ENCODE data around the gene MFNG. TPM values are rescaled to one million over a fixed set of nuclear protein-coding genes. Genes with fewer than 3 reads are reported as not detected.

Gene MFNG
- total RNA-seq, 2 experiments from 2014 or later: 191 to 199 TPM

GRCh38 chr22:37499789-37500540, 13.8 kb upstream of the MFNG start:
- POLR2A ChIA-PET: no interaction called here
- CTCF ChIA-PET: interaction anchor here (0.9 to 2.5 kb wide), 4 partner anchors 11 to 93 kb away, joined by 3 to 8 read pairs (median 4); no protein-coding TSS in a partner anchor

GRCh38 chr22:37499027-37499707, 13.0 kb upstream of the MFNG start:
- CTCF ChIA-PET: interaction anchor here (0.9 to 2.5 kb wide), 6 partner anchors 10 to 93 kb away, joined by 3 to 8 read pairs (median 4); partner anchors contain the start of gene MFNG
- POLR2A ChIA-PET: no interaction called here

- POLR2A ChIA-PET: interaction anchor here (0.6 kb wide), 1 partner anchor 68 kb away, joined by 3 read pairs; no protein-coding TSS in a partner anchor
- CTCF ChIA-PET: interaction anchor here (0.6 to 2.5 kb wide), 7 partner anchors 9 to 182 kb away, joined by 3 to 8 read pairs (median 4); partner anchors contain the start of gene MFNG
Measured at GRCh38 chr22:37498289-37498909, 12.2 kb upstream of the MFNG start.

GRCh38 chr22:37497062-37497599, 10.9 kb upstream of the MFNG start:
- POLR2A ChIA-PET: no interaction called here
- CTCF ChIA-PET: interaction anchor here (0.7 to 2.5 kb wide), 4 partner anchors 8 to 181 kb away, joined by 3 to 8 read pairs (median 4); no protein-coding TSS in a partner anchor

- CTCF ChIA-PET: no interaction called here
Measured at GRCh38 chr22:37496651-37497050, 10.5 kb upstream of the MFNG start.

GRCh38 chr22:37493979-37494378, 7.8 kb upstream of the MFNG start:
- CTCF ChIA-PET: interaction anchor here (0.6 to 2.7 kb wide), 4 partner anchors 12 to 81 kb away, joined by 3 to 8 read pairs (median 4); no protein-coding TSS in a partner anchor
- POLR2A ChIA-PET: no interaction called here

More at GRCh38 chr22:37496651-37497050, 10.5 kb upstream of the MFNG start:
- POLR2A ChIA-PET: no interaction called here

GRCh38 chr22:37492428-37493344, 6.5 kb upstream of the MFNG start:
- ChIA-PET POLR2A (no interaction called here), CTCF (interaction anchor here (0.8 to 2.7 kb wide), 4 partner anchors 13 to 100 kb away, joined by 3 to 8 read pairs (median 4); no protein-coding TSS in a partner anchor)

GRCh38 chr22:37491559-37492427, 5.6 kb upstream of the MFNG start:
- ChIA-PET CTCF (interaction anchor here (0.8 to 2.7 kb wide), 4 partner anchors 14 to 100 kb away, joined by 3 to 8 read pairs (median 4); no protein-coding TSS in a partner anchor), POLR2A (no interaction called here)

- CTCF ChIA-PET: no interaction called here
- POLR2A ChIA-PET: no interaction called here
Measured at GRCh38 chr22:37491106-37491505, 4.9 kb upstream of the MFNG start.

- POLR2A ChIA-PET: interaction anchor here (0.6 kb wide), 1 partner anchor 18 kb away, joined by 3 read pairs; no protein-coding TSS in a partner anchor
Measured at GRCh38 chr22:37489983-37490382, 3.8 kb upstream of the MFNG start.

GRCh38 chr22:37488337-37489135, 2.4 kb upstream of the MFNG start:
- POLR2A ChIA-PET: no interaction called here
- CTCF ChIA-PET: interaction anchor here (1.1 to 1.7 kb wide), 2 partner anchors 10 to 193 kb away, joined by 3 to 8 read pairs; no protein-coding TSS in a partner anchor

More at GRCh38 chr22:37489983-37490382, 3.8 kb upstream of the MFNG start:
- CTCF ChIA-PET: interaction anchor here (0.6 to 1.7 kb wide), 3 partner anchors 9 to 228 kb away, joined by 3 to 8 read pairs (median 5); no protein-coding TSS in a partner anchor

- POLR2A ChIA-PET: no interaction called here
- CTCF ChIA-PET: no interaction called here
Measured at GRCh38 chr22:37487571-37487970, 1.4 kb upstream of the MFNG start.

GRCh38 chr22:37487129-37487528, 945 bp upstream of the MFNG start:
- POLR2A ChIA-PET: interaction anchor here (0.5 kb wide), 1 partner anchor 224 kb away, joined by 4 read pairs; no protein-coding TSS in a partner anchor
- CTCF ChIA-PET: interaction anchor here (0.7 to 2.7 kb wide), 3 partner anchors 11 to 223 kb away, joined by 3 to 7 read pairs (median 3); no protein-coding TSS in a partner anchor

- POLR2A ChIA-PET: interaction anchor here (0.5 to 0.8 kb wide), 2 partner anchors 123 to 466 kb away, joined by 3 read pairs; partner anchors contain the start of genes GGA1, MPST and TST
- CTCF ChIA-PET: interaction anchor here (0.6 to 2.7 kb wide), 8 partner anchors 13 to 284 kb away, joined by 3 to 7 read pairs (median 4); partner anchors contain the start of genes GGA1 and RAC2
Measured at GRCh38 chr22:37485395-37486223, 575 bp downstream of the MFNG start.
